ENCODE measurements around the gene PTPRD. TPM values are rescaled to one million over a fixed set of nuclear protein-coding genes. Genes with fewer than 3 reads are reported as not detected.

Gene PTPRD
- total and polyA plus RNA-seq, 9 of the 15 experiments (the other 6 are each of a cell fraction or from before 2014, with no cell fraction given), result 0.11 TPM; not detected in 8

- CTCF ChIA-PET (ENCODE audit: low intra/inter-chr PET ratio), result no interaction called here
- H4K20me1 ChIP-seq (replicated peaks; ENCODE audit: control insufficient read depth, insufficient read depth, low read length), result no peaks in the 10 kb centered on the region
- BruUV-seq (replicated peaks), result no TSS peak
- POLR2A ChIA-PET, result no interaction called here
- H3K4me1 ChIP-seq (replicated peaks in 1 of 2; ENCODE audit: control insufficient read depth in 2 of 2, insufficient read depth in 2 of 2, low read length in 2 of 2), result no peaks in the 10 kb centered on the region
- intact Hi-C loops (cut with micrococcal nuclease), result no loop called here
- no peak overlapping the region for H3K4me3 ChIP-seq
- no peak for DNase-seq (ENCODE audit: extremely low read depth in 1 of 4, low spot score in 3 of 4)
- no peaks in the 10 kb centered on the region for H3K9me3 ChIP-seq (replicated peaks; ENCODE audit: control insufficient read depth, insufficient read depth, low read depth, low read length)
- FAIRE-seq, result no peak
- H3K9me1 ChIP-seq (ENCODE audit: control insufficient read depth, insufficient read depth, low read length), result no peaks in the 10 kb centered on the region
- no peaks in the 10 kb centered on the region for H3K27me3 ChIP-seq (ENCODE audit: control insufficient read depth in 2 of 2, insufficient read depth in 2 of 2, low read length in 2 of 2)
- no peak overlapping the region for H3K9ac ChIP-seq (ENCODE audit: insufficient read depth in 1 of 2, low read depth in 2 of 2, low read length in 2 of 2)
- H3K4me2 ChIP-seq (ENCODE audit: insufficient read depth, low read length), result no peak overlapping the region
- H3K79me2 ChIP-seq (ENCODE audit: control insufficient read depth, insufficient read depth, low read length), result no peaks in the 10 kb centered on the region
- H3K36me3 ChIP-seq (ENCODE audit: control insufficient read depth, insufficient read depth, low read length), result no peaks in the 10 kb centered on the region
- H2AFZ ChIP-seq (ENCODE audit: low read depth, low read length), result no peak overlapping the region
- no peak overlapping the region for H3K27ac ChIP-seq (ENCODE audit: extremely low read depth, low read depth, low read length)
- ATAC-seq, result no peak
- in situ Hi-C loops (cut with MboI), result no loop called here
- 6% methylated on average over 3 of the region's 3 CpGs for WGBS (ENCODE audit: insufficient coverage, low coverage, missing lambda C conversion rate)
- TF ChIP-seq ZC3H4 (CRISPR knock-in tag; IDR thresholded peaks at IDR 0.05; ENCODE audit: borderline replicate concordance), result no peak
- no peak for TF ChIP-seq FOSL1 (tag; conservative IDR thresholded peaks at IDR 0.05)
- TF ChIP-seq TFAP4 (CRISPR knock-in tag; IDR thresholded peaks at IDR 0.05; ENCODE audit: borderline replicate concordance), result no peak
- TF ChIP-seq KDM1A (IDR thresholded peaks at IDR 0.05), result no peak
- no peak for TF ChIP-seq ETS1 (conservative IDR thresholded peaks at IDR 0.05; ENCODE audit: control insufficient read depth, low read depth, low read length)
- TF ChIP-seq L3MBTL2 (IDR thresholded peaks at IDR 0.05), result no peak
- no peak for TF ChIP-seq ZNF644 (tag; IDR thresholded peaks at IDR 0.05; ENCODE audit: low read depth)
- no peak for TF ChIP-seq CC2D1A (IDR thresholded peaks at IDR 0.05)
- TF ChIP-seq GTF2B (IDR thresholded peaks at IDR 0.05; ENCODE audit: extremely low read depth, insufficient read length), result no peak
- no peak for TF ChIP-seq TRIM24 (IDR thresholded peaks at IDR 0.05)
- TF ChIP-seq HLTF (IDR thresholded peaks at IDR 0.05), result no peak
- TF ChIP-seq RBFOX2 (IDR thresholded peaks at IDR 0.05; ENCODE audit: low read depth, low read length), result no peak
- TF ChIP-seq RERE (CRISPR knock-in tag; IDR thresholded peaks at IDR 0.05; ENCODE audit: borderline replicate concordance), result no peak
These were observed 1740.9 kb downstream of the PTPRD start for GRCh38 chr9:8871796-8872445.
